Skeletal muscle tissue (tissue), 4 donors: ENCODE results near the gene SIPA1L2. TPM values are rescaled to one million over a fixed set of nuclear protein-coding genes. Genes with fewer than 3 reads are reported as not detected.

ENCODE experiments used
- H3K27ac ChIP-seq: one replicate; pipeline ENCODE4 v1.7.0; 2013; ENCODE audit warnings: mild to moderate bottlenecking, low read depth, low read length, inconsistent platforms
- H3K27me3 ChIP-seq, 3 donors: one replicate each; pipeline ENCODE4 v1.7.0; 2013; ENCODE audit warnings: low read length in 3 of 3; ENCODE audit not compliant: control insufficient read depth in 3 of 3, insufficient read depth in 3 of 3
- H3K36me3 ChIP-seq, 3 donors: one replicate each; pipeline ENCODE4 v1.7.0; 2013; ENCODE audit warnings: low read length in 3 of 3; ENCODE audit not compliant: control insufficient read depth in 3 of 3, insufficient read depth in 3 of 3
- H3K4me1 ChIP-seq, 3 donors: one replicate each; pipeline ENCODE4 v1.7.0; 2013; ENCODE audit warnings: low read length in 3 of 3, mild to moderate bottlenecking in 3 of 3; ENCODE audit not compliant: control insufficient read depth in 3 of 3, insufficient read depth in 3 of 3
- H3K4me3 ChIP-seq, 3 donors: one replicate each; pipeline ENCODE4 v1.7.0; 2013; ENCODE audit warnings: low read length in 3 of 3
- H3K9ac ChIP-seq, 3 donors: one replicate each; pipeline ENCODE4 v1.7.0; 2013; ENCODE audit warnings: low read length in 3 of 3, mild to moderate bottlenecking in 3 of 3, moderate library complexity in 2 of 3, low read depth in 1 of 3
- H3K9me3 ChIP-seq, 3 donors: one replicate each; pipeline ENCODE4 v1.7.0; 2013; ENCODE audit warnings: low read length in 3 of 3; ENCODE audit not compliant: control insufficient read depth in 3 of 3
- total RNA-seq: library from RNA; depleted of rRNA; stranded (reverse); fragments of >200 nt; gene quantifications from one replicate; pipeline ENCODE4 v1.2.3, GENCODE V29; 2014
- donor health status: Osteomylitis.

Gene SIPA1L2
- total RNA-seq, 1 donor from 2014 or later: 53.2 TPM

DNA sequence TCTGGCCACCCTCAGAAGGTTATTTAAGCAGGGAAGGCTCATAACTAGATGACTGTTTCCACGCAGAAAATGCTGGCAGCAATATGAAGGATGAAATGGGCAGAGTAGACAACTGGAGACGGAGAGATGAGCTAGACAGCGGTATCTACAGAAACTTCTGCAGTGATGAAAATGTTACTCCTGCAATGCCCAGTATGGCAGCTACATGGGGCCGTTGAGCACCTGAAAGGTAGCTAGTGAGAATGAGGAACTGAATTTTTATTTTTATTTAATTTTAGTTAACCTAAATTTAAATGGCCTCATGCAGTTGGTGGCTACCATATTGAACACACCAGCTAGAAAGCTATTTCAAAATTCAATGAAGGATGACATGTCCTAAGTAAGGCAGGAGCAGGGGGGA is 27.3 kb downstream of the SIPA1L2 start:
- Histone ChIP-seq H3K4me3 (no peak overlapping the region), H3K9me3 (no peaks in the 10 kb centered on the region), H3K36me3 (no peaks in the 10 kb centered on the region), H3K27ac (no peak overlapping the region), H3K4me1 (peaks cover 0 to 27% (median 2%) of the 10 kb centered on the region in 3 donors), H3K27me3 (no peaks in the 10 kb centered on the region), H3K9ac (no peak overlapping the region)

DNA sequence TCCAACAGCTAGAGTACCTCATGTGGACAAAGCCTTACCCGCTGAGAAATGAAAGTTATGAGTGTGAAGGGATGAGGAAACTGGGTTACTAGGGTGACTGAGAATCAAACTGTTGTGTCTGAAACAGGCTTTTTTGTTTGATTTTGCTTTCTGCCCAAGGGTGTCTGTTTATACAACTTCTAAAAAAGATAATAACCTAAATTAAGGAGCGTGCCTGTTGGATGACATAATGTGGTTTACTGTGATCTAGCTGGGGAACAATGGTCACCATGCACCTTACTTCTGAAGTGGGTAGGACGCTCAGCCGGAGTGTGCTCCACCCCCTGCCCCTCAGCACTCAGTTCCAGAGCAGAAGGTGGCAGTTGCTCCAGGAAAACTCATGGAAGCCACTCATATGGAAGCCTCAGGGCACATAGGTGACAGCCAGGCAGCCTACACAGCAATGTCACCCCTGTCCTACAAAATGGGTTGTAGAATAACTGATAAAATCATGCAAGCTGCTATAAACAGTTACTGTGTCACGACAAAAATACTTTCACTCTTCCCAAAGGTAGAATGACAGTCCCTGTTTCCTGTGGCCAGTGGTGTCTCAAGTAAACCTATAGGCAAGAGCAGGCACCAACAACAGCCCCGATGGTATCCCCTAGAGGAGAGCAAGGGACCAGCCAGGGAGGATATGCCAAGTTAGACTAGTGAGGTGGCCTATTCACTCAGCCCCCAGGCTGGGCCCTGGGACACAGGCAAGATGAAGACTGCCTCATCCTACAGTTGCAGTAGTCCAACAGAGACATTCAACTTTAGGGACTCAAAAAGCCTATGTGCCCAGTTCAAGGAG is 29.3 kb downstream of the SIPA1L2 start:
- Histone ChIP-seq H3K27ac (no peak overlapping the region), H3K4me3 (no peak overlapping the region), H3K9me3 (no peaks in the 10 kb centered on the region), H3K4me1 (peaks cover 0 to 27% (median 2%) of the 10 kb centered on the region in 3 donors), H3K27me3 (no peaks in the 10 kb centered on the region), H3K9ac (no peak overlapping the region), H3K36me3 (no peaks in the 10 kb centered on the region)

DNA sequence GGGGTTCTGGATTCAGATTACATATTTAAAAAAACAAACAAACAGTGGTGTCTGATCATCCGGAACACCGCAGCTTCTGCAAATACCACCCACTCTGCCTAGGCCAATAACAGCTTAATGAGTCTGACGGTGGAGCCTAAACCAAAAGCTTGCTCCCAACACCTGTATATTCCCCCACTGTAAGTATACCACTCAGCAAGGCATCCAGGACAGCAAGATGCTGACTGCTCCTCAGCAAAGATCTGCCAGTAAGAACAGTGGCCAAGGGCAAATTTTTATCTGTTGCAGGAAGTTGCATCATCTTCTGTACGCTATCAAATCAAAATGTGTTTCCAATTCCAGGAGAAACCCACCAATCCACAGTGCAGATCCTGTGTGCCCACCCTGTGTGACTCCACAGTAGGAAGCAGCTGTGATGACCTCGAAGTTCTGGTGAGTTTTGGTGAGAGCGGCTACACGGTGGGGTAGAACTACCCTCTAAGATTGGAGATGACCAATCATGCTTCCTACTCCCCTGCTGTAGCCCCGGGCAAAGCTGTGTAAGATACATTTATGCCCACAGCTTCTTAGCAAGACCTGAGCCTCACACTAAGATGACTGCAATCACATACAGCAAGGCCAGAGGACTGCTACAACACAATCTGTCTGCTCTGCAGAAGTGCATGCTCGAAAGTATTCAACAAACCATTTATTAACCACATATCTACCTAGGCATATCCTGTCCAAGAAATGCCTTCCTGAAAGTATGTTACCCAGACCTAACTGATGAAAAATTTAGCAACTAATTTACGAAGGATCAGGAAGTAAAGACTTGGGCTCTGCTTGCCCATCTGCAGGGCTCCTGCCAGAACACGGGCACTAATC is 30.5 kb downstream of the SIPA1L2 start:
- no peak overlapping the region for H3K27ac ChIP-seq
- H3K4me1 ChIP-seq: peaks cover 0 to 27% (median 2%) of the 10 kb centered on the region in 3 donors

DNA sequence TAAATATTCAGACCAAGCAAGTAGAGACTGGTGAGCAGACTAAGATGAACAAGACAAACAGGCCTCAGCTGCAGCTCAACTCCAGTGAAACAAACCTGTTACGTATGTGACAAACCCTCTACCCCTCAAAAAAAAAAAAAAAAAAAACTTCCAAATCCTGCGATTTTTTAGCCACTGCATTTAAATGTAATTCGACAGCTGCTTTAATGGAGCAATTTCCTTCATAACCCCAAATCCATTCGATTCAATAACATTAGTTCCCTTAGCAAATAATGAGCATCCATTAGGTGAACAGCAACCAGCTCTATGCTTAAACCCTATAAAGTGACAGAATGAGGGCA is 31.1 kb downstream of the SIPA1L2 start:
- H3K27me3 ChIP-seq: no peaks in the 10 kb centered on the region
- H3K4me1 ChIP-seq: peaks cover 0 to 32% (median 2%) of the 10 kb centered on the region in 3 donors
- no peak overlapping the region for H3K9ac ChIP-seq
- H3K27ac ChIP-seq: no peak overlapping the region
- no peaks in the 10 kb centered on the region for H3K36me3 ChIP-seq
- H3K9me3 ChIP-seq: no peaks in the 10 kb centered on the region
- H3K4me3 ChIP-seq: no peak overlapping the region

More for the DNA sequence above, 30.5 kb downstream of the SIPA1L2 start:
- Histone ChIP-seq H3K4me3 (no peak overlapping the region), H3K27me3 (no peaks in the 10 kb centered on the region), H3K36me3 (no peaks in the 10 kb centered on the region), H3K9me3 (no peaks in the 10 kb centered on the region), H3K9ac (no peak overlapping the region)

DNA sequence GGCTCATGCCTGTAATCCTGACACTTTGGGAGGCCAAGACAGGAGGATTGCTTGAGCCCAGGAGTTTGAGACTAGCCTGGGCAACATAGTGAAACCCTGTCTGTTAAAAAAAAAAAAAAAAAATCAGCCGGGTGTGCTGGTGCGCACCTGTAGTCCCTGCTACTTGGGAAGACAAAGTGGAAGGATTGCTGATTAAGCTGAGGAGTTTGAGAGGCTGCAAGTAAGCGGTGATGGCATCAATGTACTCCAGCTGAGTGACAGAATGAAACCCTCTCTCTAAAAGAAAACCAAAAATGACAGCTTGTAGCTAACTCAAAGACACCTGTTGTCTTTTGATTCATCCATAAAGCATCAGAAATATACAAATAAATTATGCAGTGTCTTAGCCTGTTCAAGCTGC is 31.8 kb downstream of the SIPA1L2 start:
- Histone ChIP-seq H3K4me1 (peaks cover 0 to 32% (median 2%) of the 10 kb centered on the region in 3 donors), H3K27ac (no peak overlapping the region)

DNA sequence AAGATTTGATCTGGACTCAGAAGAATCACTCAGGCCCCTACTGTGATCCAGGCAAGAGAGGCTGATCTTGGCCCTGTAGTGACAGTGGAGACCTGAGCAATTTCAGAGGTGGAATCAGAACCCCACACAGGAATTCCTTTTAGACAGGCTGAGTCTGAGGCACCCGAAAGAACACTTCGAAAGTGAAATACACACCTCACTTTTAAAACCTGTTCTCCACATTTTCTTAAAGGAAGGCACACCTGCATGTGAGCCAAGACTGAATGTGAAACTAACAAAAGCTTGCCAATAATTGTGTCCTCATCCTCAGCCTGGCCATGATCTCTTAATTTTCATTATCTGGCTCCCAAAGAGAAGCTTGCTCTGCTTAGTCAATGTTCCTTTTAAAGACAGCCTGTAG is 32.2 kb downstream of the SIPA1L2 start:
- no peak overlapping the region for H3K9ac ChIP-seq
- H3K9me3 ChIP-seq: no peaks in the 10 kb centered on the region
- H3K27ac ChIP-seq: no peak overlapping the region
- H3K27me3 ChIP-seq: no peaks in the 10 kb centered on the region
- H3K4me3 ChIP-seq: no peak overlapping the region
- H3K4me1 ChIP-seq: peaks cover 0 to 32% (median 2%) of the 10 kb centered on the region in 3 donors
- no peaks in the 10 kb centered on the region for H3K36me3 ChIP-seq

More for the DNA sequence above, 31.8 kb downstream of the SIPA1L2 start:
- H3K4me3 ChIP-seq: no peak overlapping the region
- H3K9ac ChIP-seq: no peak overlapping the region
- no peaks in the 10 kb centered on the region for H3K9me3 ChIP-seq
- H3K36me3 ChIP-seq: no peaks in the 10 kb centered on the region
- no peaks in the 10 kb centered on the region for H3K27me3 ChIP-seq

DNA sequence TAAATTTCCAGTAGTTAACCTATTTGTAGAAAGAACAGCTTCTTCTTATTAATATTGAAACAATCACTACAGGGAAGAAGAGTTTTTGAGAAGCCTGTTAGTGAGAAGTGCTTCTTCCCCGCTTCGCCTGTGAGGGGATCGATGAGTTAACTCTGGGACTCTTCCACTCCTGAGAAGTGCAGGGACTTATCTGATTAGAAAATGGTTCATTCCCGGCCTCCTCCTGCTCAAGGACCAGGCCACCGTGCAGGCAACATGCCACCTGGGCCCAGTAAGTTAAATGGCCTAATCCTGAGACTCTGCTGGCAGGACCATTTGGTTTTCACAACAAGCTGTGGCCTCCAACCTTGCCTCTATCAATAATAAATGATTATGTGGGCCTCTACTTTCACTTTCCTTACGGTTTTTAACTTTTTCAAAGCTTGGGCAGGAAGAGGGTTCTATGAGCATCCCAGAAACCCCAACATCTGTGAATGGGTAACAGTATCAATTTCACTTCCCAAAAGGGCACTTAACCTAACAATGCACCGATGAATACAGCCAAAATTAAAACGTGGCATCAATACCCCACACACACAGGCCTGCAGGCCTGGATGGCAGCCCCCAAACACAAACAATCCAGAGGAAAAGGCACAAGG is 33.1 kb downstream of the SIPA1L2 start:
- no peak overlapping the region for H3K9ac ChIP-seq
- H3K4me3 ChIP-seq: no peak overlapping the region
- no peaks in the 10 kb centered on the region for H3K9me3 ChIP-seq
- no peaks in the 10 kb centered on the region for H3K36me3 ChIP-seq
- H3K4me1 ChIP-seq: peaks cover 0 to 28% (median 2%) of the 10 kb centered on the region in 3 donors
- H3K27ac ChIP-seq: no peak overlapping the region
- H3K27me3 ChIP-seq: no peaks in the 10 kb centered on the region

DNA sequence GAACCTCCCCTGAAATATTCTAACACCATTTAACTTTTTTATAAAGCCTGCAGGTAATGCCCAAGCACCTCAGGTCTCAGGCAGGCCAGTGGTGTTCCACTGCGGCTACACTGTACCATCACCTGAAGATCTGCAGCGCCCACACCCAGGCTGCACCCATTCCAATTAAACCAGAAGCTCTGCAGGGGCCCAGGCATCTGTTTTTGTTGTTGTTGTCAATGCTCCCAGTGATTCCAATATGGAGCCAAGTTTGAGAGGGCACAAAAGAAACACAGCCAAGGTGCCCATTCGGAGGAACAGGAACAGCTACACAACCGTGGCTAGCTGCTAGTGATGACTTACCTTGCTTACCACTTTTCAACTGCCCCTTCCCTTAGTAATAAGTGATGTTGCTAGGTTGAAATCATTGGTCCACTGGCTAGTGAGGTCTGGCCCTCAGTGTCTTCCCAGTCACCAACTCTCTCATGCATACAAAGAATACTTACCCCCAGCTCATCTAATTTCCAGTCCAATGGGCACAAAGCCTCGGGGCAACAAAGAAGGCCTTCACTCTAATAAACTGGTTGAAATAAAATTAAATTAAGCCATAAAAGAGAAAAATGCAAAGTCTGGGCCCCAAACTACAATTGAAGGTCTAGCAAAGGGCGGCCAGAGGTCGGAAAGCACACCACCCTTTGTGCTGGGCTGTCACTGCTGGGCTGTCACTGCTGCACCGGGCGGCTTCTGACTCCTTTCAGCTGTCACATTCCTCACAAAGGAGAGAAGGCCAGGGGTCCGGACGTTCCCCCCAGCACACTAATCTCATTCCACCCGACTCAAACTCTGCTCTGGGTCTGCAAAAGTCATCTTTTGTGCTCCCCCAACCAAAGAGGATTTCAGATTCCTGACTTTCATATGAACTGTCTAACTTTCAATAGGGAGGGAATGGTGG is 34.9 kb downstream of the SIPA1L2 start:
- no peak overlapping the region for H3K27ac ChIP-seq
- no peaks in the 10 kb centered on the region for H3K36me3 ChIP-seq
- H3K4me3 ChIP-seq: no peak overlapping the region
- H3K4me1 ChIP-seq: peaks cover 6 to 30% (median 11%) of the 10 kb centered on the region in 3 donors
- H3K27me3 ChIP-seq: no peaks in the 10 kb centered on the region
- no peak overlapping the region for H3K9ac ChIP-seq
- no peaks in the 10 kb centered on the region for H3K9me3 ChIP-seq
